GM12891 (cell line): Measurements from ENCODE around the gene DOP1B.
"Not testable (repeated sequence)": the region's sequence is repeated elsewhere in the genome, so short reads cannot be mapped to it uniquely, and the experiment has no call there.

ENCODE experiments used
- DNase-seq: peaks from one replicate; pipeline ENCODE4 v3.0.0; 2011; ENCODE audit warnings: low spot score; ENCODE audit not compliant: insufficient read length
- FAIRE-seq: peaks from 2 replicates; lab custom pipeline; 2011; peaks lifted over from hg19 to GRCh38; lab: Jason Lieb, UNC
- PAX5 ChIP-seq: IDR thresholded peaks from 2 replicates; pipeline ENCODE4 v1.6.1; 2011; ENCODE audit warnings: low read length, moderate library complexity, mild to moderate bottlenecking; ENCODE audit not compliant: insufficient read depth, severe bottlenecking
- POLR2A ChIP-seq: IDR thresholded peaks from 2 replicates; pipeline ENCODE4 v1.6.1; 2011; ENCODE audit warnings: low read depth, low read length, control low read depth
- POLR2AphosphoS5 ChIP-seq: IDR thresholded peaks from 2 replicates; pipeline ENCODE4 v1.6.1; 2011; ENCODE audit warnings: low read depth, low read length, control low read depth
- POU2F2 ChIP-seq: IDR thresholded peaks from 2 replicates; pipeline ENCODE4 v1.6.1; 2011; ENCODE audit warnings: low read depth, mild to moderate bottlenecking, control low read depth, low read length, moderate library complexity
- SPI1 ChIP-seq: IDR thresholded peaks from 2 replicates; pipeline ENCODE4 v1.6.1; 2011; ENCODE audit warnings: low read depth, low read length, control low read depth
- TAF1 ChIP-seq: IDR thresholded peaks from 2 replicates; pipeline ENCODE4 v1.6.1; 2011; ENCODE audit warnings: low read depth, low read length, control low read depth

Gene DOP1B

DNA sequence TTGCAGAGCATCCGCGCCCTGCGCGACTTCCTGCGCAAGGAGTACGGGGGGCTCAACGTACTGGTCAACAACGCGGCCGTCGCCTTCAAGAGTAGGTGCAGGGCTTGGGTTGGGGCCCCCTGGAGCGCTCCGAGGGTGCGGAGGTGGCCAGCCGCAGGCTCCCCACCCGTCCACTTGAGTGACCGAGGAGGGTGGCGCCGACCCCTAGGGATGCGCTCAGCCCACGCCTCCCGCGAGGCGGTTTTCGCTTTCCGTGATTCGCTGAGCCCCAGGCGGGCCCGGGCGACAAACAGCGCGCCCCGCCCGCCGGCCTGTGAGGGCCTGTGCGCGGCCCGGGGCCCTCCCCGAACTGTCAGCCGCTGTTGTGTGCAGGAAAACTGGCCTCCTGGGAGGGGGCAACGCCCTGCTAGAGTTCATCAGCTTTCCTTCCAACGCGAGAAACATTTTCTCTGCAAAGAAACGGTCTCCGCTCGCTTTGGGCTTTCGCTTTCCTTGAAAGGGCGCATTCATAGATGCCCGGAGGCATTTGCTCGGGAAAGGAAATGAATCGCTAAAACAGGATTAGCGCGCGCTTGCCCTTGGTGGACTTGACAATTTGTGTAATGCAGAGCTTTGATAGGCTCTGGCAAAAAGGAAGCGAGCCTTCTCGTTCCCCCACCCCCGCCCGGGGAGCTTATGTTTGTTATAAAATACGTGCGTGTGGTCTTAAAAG is 21.1 kb upstream of the DOP1B start:
- TF ChIP-seq POLR2A = no peak
- TF ChIP-seq POU2F2 = no peak
- TF ChIP-seq SPI1 = peak; percentile 41
- TF ChIP-seq PAX5 = no peak
- DNase-seq = peak; percentile 48
- peak; percentile 50 for FAIRE-seq

DNA sequence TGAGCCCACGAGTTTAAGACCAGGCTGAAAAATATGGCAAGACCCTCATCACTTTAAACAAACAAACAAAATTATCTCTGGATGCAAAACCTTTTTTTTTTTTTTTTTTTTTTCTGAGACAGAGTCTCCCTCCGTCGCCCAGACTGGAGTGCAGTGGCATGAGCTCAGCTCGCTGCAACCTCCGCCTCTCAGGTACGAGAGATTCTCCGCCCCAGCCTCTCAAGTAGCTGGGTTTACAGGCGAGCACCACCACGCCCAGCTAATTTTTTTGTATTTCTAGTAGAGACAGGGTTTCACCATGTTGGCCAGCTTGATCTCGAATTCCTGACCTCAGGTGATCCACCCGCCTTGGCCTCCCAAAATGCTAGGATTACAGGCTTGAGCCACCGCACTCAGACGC is 16.8 kb upstream of the DOP1B start:
- FAIRE-seq, DNase-seq: not testable (repeated sequence)

DNA sequence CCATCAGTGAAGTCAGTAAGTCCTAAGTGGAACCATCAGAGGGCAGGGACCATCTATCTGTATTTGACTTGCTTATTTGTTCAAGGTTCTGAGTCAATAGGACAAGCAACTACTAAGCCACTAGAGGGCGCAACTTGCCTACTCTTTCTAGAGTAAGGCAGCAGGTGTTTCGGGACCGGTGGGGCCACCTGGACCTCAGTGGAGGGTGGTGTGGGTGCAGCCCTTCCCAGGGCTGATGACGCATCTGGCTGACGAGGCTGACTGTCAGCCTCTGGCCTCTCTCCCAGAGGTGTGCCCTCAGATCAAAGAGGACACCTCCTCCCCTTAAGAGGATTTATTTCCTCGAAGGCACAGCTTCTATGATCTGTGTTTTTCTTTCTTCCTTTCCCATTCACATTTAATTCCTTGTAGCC is 15.1 kb upstream of the DOP1B start:
- peak; percentile 43 for DNase-seq
- TF ChIP-seq TAF1 = no peak
- no peak for TF ChIP-seq POLR2A
- TF ChIP-seq PAX5 = no peak
- no peak for TF ChIP-seq POLR2AphosphoS5
- TF ChIP-seq SPI1 = no peak
- TF ChIP-seq POU2F2 = no peak
- peak; percentile 90 for FAIRE-seq

- not testable (repeated sequence) for FAIRE-seq, DNase-seq
Observed at GRCh38 chr21:36144233-36144632, 12.4 kb upstream of the DOP1B start.

GRCh38 chr21:36145259-36145658 is 11.4 kb upstream of the DOP1B start:
- no peak for DNase-seq
- peak; percentile 38 for FAIRE-seq
- TF ChIP-seq POU2F2 (no peak), SPI1 (no peak), TAF1 (no peak), PAX5 (no peak), POLR2AphosphoS5 (no peak), POLR2A (no peak)

DNA sequence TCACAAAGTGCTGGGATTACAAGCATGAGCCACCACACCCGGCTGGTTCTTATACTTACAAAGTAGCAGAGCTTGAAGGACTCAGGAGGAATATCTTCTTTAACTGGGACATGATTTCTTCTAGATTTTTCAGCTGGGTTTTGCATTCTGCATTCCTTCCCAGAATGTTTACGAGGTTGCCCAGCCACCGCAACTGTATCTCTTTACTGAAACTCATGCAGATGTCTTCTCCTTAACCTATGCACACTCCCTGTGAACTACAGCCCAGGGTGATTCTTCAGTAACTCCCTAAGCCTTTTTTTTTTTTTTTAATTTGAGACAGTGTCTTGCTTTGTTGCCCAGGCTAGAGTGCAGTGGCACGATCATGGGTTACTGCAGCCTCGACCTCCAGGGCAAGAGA is 8.7 kb upstream of the DOP1B start:
- DNase-seq = no peak

DNA sequence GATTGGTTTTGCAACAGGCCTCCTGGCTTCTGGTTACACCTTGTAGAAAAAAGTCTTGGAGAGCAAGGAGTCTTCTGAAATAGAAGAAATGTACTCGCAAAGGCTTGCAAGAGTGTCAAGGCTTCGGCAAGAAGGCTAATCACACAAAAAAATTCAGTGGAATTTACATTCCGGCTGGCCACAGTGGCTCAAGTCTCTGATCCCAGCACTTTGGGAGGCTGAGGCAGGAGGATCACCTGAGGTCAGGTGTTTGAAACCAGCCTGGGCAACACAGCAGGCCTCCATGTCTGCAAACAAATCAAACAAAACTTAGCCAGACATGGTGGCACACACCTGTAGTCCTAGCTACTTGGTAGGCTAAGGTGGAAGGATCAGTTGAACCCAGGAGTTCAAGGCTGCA is 7.7 kb upstream of the DOP1B start:
- FAIRE-seq (no peak), DNase-seq (no peak)
- no peak for TF ChIP-seq POLR2AphosphoS5
- no peak for TF ChIP-seq POU2F2
- TF ChIP-seq PAX5 = no peak
- no peak for TF ChIP-seq TAF1
- TF ChIP-seq POLR2A = no peak
- TF ChIP-seq SPI1 = no peak

More for the DNA sequence above, 8.7 kb upstream of the DOP1B start:
- no peak for FAIRE-seq
- no peak for TF ChIP-seq POU2F2
- no peak for TF ChIP-seq POLR2A
- TF ChIP-seq TAF1 = no peak
- no peak for TF ChIP-seq PAX5
- TF ChIP-seq POLR2AphosphoS5 = no peak
- TF ChIP-seq SPI1 = no peak

DNA sequence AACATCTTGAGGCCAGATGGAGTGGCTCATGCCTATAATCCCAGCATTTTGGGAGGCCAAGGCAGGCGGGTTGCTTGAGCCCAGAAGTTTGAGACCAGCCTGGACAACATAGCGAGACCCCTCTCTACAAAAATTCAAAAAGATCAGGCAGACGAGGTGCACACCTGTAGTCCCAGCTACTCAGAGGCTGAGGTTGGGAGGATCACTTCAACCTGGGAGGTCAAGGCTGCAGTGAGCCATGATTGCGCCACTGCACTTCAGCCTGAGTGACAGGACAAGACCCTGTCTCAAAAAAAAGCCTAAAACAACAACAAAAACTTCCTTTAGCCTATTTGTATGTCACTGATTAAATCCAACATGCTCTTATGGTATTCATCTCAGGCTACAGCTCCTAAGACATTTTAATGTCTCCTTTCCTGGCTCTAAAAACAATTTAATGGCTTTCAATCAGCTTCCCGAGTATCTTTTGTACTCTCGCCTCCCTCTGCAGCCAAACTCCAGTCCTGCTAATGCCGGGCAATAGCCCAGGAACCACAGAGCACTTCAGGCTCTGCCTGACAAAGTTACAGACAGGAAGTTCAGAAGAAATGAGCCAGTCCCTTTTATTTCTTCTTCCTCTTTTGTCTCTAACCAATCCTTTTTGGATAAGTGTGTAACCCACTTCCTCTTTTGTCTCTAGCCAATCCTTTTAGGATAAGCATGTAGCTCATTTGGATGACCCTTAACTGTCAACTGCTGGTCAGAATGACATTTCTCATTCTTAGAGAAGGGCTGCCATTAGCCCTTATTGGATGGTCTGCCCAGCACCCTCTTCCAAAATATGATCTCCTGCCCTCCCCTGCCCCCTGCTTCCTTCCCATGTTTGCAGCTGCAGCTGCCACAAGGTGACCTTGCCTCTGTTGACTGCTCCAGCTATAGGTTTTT is 6.6 kb upstream of the DOP1B start:
- peak; percentile 69 for FAIRE-seq
- TF ChIP-seq POLR2AphosphoS5 = 0 out of 2 replicates have a peak, but pooled peaks have one; percentile 34
- peak; percentile 58 for TF ChIP-seq POLR2A
- TF ChIP-seq SPI1 = peak; percentile 97
- TF ChIP-seq POU2F2 = no peak
- TF ChIP-seq PAX5 = no peak
- TF ChIP-seq TAF1 = peak; percentile 26; the same call in 1 of the 2 replicates
- DNase-seq = no peak

DNA sequence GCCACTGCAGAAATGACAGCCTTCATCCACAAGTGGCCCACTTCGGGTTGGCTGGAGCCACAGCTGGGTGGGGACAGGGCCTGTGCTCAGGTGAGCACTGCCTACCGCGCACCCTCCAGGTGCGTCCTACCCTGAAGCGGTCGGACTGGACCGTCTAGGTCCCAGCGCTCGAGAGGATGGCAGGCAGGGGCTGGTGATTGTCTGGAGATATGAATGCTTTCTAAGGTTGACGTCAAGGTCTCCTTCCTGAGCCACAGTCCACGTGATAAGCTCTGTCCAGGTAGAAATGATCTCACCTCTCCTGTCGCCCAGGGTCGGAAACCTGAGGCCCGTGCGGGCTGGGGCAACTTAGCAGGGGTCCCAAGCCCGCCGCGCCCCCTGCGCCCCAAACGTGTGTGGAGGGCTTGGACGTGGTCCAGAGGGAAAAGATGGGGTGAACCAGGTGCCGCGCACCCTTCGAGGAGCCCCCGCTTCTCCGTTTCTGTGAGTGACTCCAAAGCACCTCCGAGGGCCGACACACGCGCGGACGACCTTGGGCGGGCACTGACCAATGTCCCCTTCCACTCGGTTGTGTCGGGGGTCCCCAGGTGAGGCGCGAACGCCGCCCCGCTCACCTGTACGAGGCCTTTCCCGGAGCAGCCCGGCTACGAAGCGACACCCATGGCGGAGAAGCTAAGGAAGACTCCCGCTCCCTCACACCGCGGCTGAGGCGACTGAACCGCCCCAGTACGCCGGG is 853 bp upstream of the DOP1B start:
- DNase-seq (no peak), FAIRE-seq (no peak)
- TF ChIP-seq POLR2A = no peak
- TF ChIP-seq TAF1 = 0 out of 2 replicates have a peak, but pooled peaks have one; percentile 23
